Measurements from ENCODE around the gene VASN.
"Not testable (repeated sequence)": the region's sequence is repeated elsewhere in the genome, so short reads cannot be mapped to it uniquely, and the experiment has no call there.

The VASN gene

DNA sequence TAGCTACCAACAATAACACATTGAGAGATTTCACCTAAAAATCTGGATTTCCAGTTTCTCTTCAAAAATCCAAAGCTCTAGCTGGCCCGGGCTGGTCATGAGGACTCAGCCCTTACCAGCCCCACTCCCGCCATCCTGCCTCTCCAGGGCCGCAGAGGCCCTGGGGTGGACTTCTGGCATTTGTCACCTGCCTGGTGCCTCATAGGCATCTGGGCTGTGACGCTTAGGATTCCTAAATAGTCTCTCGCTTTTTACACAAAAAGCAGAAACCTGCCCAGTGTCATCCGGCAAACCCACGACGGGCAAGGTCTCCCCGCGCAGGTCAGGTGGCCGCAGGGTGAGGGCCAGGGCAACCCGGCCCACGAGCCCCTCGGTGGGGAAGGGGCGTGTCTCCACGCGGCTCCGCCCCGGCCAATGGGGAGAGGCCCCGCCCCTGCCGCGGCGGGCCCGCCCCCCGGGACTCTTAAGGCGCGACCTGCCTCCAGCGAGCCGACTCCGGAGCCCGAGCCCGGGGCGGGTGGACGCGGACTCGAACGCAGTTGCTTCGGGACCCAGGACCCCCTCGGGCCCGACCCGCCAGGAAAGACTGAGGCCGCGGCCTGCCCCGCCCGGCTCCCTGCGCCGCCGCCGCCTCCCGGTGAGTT, at the start of gene VASN:
Gene VASN (plus strand): TSS at position 492 of the 644 bp plus-strand sequence. CDS start 9,030 bp downstream, outside the sequence.
- DNase-seq (ENCODE audit: low read depth), result peak; percentile 68

DNA sequence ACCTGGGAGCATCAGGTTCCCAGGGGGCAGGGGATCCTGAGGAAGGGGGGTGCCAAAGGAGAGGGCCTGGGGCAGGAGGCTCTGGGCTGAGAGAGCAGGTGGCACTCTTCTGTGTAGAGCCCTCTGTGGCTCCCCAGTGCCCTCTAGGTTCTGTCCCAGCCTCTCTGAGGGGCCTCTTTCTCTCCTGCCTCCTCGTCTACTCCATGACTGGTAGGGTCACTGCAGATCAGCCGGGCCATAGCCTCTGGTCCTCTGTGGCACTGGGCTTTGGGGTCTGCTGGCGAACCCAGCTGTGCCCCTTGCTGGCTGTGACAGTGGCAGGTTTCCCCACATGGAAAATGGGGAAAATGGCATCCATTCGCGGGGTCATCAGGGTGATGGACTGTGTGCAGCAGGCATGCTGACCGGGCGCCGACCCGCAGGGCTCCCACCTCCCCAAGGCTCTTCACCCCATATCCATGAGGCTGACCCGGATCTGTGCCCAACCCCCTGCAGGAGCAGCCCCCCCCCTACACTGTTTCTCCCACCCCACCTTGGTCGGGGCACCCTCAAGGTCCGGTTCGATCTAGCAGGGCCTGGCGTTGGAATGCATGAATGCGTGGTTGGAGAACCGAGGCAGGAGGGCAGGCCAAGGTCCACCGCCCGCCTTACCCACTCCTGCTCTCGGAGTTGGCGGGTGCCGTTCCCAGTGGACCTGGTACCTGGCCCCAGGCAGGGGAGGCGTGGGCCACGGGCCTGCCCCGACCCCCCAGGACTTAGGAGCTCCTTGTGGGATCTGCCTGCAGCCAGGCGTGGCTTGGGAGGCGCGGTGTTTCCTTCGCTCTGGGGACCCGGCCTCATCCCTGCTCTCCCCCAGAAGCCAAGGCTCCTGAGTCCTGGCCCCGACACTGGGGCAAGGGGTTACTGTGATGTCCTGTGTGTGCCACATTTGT, 49.3 kb upstream of the VASN start:
- DNase-seq (ENCODE audit: low read depth), result no peak

DNA sequence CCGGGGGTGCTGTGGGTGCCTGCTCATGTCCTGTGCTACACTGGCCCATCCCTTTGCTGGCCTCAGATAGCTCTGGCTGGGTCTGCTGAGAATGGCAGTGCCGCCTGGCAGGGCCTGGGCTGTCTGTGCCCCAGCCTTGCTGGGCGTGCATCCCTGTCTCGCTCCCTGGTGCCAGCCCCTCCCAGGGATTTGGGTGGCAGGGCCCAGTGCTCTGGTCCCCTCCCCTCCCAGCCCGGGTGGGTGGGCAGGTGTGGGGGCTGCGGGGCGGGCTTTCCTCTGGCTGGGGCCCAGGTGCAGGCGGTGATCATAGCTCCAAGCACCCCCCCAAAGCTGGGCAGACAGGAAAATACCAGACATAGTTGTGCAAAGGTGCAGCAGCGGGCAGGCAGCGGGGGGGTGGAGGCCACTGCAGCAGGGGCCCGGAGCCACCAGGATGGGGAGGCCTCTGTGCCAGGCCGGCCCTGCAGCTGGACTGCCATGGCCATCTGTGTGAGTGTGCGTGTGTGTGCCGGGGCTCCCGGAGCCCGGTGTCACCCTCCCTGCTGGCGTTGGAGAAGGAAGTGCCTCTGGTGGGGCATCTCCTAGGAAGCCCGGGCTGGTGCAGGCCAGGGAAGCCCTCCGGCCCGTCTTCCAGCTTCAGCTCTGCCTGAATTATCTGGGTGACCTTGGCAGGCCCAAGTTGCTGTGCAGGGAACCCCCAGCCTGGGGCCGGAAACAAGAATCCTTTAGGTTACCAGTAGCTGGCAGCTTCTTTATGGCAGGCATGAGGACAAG, 48.4 kb upstream of the VASN start:
- DNase-seq (ENCODE audit: low read depth), result no peak

DNA sequence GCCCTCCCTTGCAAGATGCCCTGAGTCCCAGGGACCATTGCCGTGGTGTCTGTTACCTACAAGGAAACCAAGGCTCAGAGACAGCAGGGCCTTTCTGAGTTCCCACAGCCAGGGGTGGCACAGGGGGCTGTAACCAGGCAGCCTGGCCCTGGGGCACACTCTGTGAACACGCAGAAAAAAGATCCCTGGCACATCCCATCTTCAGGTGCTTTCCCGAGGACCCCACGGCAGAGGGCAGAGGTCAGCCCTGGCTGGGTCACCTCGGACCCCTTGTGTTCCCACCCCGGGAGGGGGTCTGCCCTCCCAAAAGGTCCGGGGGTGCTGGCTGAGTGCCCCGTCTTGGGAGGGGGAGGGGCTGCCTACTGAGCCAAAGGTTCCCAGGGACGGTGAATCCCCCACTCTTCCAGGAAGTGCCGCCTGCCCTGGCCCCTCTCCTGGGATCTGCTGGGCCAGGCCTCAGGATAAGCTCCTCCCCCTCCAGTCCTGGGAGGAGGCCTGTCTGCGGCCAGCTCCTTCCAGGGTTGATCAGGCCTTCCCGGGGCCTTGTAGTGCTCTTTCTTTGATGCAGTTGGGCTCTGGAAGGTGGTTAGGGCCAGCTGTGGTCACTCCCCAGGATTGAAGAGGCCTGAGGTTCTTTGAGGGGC, 47.7 kb upstream of the VASN start:
- DNase-seq (ENCODE audit: low read depth), result no peak

DNA sequence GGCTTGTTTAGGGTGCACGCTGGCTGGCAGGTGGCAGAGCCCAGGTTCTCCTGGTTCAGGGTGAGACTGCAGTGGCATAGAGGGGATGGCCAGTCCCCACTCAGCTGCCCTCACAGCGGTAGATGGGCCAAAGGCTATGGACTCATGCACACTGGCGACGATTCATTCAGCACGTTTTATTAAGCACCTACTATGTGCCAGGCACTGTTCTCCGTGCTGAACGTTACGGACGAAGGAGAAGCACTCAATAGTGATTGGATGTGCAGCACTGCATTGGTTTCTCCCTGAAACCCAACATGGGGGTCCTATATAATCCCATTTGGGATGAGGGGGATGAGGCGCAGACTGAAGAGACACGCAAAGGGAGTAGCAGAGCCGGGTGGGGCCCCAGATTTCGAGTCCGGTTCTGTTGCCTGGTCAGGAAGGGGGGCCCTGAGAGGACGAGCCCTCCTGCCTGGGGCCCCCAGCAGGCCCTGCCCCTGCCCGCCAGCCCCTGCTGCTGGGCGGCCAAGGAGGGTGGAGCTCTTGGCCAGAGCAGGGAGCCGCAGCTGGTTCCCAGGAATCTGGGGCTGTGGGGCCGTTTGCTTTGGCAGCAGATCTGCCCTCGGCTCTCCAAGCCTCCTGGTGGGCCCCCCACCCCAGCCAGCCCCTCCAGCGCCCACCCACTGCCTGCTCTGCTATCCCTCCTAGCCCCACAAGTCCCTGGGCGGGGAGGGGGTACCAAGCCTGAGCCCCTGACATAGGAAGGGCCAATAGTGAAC, 47.0 kb upstream of the VASN start:
- no peak for DNase-seq (ENCODE audit: low read depth)

DNA sequence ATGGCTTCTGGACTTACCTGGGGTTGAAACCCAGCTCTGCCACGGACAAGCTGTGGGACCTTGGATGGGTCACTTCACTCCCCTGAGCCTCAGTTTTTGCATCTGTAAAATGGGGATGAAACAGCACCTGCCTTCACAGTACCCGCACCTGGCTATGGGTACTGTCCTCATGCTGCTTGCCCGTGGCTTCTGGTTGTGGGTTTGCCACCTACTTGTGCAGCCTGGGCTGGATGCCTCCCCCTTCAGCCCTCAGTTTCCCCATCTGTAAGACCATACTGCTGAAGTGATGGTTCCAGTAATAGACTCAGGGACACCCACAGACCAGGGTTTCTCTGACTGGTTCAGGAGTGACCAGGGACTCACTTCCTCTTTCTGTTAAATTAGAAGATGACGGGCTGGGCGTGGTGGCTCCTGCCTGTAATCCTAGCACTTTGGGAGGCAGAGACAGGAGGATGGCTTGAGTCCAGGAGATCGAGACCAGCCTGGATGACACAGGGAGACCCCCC, 46.3 kb upstream of the VASN start:
- DNase-seq (ENCODE audit: low read depth), result no peak

DNA sequence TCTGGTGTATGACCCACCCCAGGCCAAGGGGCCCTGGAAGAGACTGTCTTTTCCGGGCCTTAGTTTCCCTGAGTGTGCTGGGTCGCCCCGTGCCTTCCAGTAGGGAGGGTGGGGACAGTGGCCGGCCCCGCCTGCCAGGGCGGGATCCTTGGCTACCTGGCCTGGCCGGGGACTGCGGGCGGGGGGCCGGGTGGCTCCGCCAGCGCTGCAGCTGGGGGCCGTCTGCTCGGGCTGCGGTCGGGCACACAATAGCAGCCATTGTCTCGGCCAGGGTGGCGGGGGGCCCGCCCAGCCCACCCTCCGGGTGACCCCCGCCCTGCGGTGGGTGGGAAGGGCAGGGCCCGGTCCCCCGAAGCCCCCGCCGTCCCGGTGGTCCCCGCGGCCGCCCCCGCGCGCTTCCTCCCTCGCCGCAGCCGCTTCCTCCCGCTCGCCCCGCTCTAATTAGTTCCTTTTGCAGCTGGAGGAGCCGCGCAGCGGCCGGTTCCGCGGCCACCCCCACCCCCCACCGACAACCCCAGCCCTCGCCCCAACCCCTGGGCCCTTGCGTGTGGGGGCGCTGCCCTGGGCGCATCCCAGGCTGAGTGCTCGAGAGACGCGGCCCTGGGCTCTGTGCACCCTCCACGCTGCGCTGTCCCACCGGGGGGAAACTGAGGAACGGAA, 44.1 kb upstream of the VASN start:
- DNase-seq (ENCODE audit: low read depth), result no peak

DNA sequence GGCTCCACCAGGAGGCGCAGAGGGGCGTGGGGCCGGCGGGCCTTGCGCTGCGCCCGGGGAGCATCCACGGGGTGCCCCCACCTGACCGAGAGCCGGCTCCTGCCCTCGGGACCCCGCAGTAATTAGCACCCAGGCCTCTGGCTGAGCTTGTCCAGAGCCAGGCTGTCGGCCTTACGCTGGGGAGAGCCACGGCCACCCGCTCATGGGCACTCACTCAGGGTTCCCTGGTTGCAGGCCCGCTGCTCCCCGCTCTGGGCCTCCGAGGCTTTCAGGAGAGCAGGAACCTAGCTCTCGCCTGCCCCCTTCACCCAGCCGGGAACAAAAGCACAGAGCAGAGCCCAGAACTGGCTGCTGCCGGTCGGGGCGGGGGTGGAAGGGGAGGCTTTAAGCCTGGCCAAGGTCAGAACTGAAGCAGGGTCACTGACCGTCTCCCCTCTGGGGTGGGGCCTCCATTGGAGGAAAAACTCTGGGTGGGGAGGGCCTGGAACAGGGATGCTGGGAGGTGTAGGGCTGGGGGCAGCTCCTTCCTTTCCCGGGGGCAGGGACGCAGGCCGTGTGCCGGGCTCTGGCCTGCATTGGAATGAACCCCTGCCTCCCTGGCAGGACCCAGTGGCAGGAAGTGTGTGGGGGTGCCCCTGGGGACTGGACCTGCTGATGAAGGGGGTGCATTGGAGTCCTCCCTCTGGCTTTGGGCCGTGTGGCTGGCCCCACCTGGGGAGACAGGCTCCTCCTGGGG, 43.4 kb upstream of the VASN start:
- DNase-seq (ENCODE audit: low read depth), result no peak

DNA sequence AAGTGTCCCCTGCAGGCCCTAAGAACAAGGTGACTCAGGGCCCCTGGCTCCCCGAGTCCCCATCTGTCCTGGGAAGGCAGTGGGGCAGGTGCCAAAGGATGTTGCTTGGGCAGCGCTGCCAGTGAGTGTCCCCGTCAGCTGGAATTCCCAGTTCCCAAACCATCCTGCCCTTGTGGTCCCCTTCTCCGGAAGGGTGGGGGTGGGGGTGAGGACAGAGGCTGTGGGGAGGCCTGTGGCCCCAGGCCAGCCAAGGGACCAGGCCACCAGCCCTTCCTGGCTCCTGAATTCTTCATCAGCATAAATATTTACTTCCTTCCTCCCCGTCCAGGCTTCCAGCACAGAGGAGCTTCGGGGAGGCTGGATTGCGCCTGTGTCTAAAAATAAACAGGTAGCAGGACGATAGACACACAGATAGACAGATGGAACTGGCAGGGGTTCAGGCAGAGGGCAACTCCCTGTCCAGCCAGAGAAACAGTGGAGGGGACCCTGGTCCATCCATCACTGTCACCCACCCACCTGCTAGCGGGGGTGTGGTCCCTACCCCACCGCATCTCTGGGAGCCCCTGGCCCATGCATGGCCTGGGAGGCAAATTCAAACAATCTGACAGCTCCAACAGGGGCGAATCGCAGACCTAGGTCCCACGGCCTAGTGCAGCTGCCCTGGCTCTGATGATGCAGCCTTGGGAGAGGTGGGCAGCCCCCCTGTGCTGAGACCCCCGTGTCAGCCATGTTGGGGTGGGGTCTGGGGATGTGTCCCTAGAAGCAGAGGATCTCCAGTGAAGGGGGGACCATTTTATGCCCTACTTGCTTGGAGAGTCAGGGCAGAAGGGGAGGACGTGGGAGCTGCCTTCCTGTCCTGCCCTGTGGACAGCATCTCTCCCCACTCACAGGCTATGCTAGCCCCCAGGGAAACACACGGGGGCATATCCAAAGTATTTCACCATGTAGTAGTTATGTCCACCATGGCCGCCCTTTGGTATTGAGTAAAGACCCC, 42.6 kb upstream of the VASN start:
- DNase-seq (ENCODE audit: low read depth), result no peak

DNA sequence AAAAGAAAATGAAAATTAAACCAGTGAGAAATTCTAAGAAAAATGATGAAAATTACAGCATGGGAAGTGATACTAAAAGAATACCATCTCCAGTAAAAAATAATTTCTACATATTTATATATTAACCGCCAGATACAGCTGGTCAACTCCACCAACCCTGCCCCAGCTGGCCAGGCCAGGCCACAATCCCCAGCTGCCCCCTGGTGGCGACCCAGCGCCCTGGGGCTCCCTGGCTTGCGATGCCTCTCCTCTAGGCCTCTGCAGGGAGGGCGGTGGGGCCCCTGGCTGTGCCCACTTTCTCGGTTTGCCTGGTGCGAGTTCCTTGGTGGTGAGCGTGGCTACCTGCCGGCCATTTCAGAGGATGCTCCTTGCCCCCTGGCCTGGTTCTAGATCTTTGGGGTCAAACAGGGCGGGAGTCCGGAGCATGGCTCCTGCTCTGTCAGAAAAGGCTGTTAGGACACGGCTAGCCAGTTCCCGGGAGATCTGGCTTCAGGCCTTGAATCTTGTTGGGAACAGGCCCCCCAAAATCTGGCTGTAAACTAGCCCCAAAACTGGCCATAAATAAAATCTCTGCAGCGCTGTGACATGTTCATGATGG, 41.3 kb upstream of the VASN start:
- peak; percentile 46 for DNase-seq (ENCODE audit: low read depth)

DNA sequence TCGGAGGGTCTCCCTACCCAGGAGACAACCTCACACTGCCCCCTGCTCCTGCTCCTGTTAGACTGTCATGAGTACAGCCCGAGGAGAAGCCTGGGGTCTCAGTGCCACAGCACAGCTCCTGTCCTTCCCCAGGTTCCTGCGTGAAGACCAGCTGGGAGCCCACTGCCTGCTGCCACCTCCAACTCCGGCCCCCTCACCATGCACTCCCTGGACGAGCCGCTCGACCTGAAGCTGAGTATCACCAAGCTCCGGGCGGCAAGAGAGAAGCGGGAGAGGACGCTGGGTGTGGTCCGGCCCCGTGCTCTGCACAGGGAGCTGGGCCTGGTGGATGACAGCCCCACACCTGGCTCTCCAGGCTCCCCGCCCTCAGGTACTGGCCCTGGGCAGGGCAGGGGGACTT, 39.6 kb upstream of the VASN start:
- no peak for DNase-seq (ENCODE audit: low read depth)

DNA sequence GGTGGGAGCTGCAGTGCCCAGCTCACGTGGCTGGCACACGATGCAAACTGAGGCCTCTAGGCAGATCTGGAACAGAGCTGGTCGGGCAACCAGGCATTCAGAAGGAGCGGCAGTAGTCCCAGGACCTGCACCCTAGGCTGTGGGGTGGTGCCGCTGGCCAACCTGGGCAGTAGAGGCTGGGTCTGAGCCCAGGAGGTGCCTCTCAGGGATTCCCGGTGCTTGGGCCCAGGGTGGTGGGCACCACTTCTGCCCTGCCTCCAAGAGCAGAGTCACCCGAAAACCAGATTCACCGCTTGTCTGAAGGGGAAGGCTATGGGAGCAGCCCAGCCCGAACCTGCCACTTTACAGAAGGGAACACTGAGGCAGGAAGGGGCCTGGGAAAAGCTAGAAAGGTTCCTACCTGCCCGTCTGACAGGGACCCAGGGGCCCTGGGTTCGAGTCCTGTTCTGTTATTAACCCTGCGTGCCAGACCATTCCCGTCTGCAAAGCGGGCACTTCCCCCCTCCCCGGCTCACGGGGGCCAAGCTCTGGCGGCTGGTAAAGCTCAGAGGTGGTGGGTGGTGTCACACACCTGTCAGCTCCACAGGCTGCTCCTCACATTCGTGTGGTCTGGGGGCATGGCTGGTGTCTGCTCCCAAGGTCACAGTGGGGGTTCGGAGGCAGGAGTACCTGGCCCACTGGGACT, 38.9 kb upstream of the VASN start:
- DNase-seq (ENCODE audit: low read depth), result no peak

DNA sequence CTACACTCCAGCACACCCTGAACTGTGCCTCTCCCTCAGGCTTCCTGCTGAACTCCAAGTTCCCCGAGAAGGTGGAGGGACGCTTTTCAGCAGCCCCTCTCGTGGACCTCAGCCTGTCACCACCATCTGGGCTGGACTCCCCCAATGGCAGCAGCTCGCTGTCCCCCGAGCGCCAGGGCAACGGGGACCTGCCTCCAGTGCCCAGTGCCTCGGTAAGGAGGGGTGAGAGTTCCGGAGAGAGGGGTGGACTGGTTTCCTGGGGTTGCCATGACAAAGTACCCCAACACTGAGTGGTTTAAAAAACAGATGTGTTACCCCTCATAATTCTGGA, 38.4 kb upstream of the VASN start:
- DNase-seq (ENCODE audit: low read depth), result no peak

DNA sequence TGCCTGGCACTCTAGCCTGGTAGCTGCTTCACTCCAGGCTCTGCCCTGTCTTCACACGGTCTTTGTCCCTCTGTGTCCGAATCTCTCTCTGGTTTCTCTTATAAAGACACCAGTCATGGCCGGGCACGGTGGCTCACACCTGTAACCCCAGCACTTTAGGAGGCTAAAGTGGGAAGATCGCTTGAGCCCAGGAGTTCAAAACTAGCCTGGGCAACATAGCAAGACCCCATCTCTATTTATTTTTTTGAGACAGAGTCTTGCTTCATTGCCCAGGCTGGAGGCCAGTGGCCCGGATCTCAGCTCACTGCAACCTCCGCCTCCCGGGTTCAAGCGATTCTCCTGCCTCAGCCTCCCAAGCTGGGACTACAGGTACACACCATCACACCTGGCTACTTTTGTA, 37.9 kb upstream of the VASN start:
- DNase-seq (ENCODE audit: low read depth), result not testable (repeated sequence)

DNA sequence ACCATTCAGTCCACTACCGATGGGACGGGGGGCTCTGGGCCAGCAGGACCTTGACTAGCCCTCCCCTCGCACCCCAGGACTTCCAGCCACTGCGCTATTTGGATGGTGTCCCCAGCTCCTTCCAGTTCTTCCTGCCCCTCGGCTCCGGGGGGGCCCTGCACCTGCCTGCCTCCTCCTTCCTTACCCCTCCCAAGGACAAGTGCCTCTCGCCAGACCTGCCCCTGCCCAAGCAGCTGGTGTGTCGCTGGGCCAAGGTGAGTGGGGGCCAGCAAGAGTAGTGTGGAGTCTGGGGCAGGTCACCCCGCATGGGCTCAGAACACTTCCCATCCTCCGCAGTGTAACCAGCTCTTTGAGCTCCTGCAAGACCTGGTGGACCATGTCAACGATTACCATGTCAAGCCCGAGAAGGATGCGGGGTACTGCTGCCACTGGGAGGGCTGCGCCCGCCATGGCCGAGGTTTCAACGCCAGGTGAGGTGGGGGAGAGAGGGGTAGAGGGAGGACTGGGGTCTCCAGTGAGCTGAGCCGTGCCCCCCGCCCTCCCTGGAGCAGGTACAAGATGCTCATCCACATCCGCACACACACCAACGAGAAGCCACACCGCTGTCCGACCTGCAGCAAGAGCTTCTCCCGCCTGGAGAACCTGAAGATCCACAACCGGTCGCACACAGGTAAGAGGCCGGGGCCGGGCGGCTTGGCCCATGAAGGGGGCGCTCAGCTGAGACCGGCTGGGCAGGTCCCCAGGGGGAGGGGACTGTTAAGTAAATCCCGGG, 36.7 kb upstream of the VASN start:
- DNase-seq (ENCODE audit: low read depth), result no peak

DNA sequence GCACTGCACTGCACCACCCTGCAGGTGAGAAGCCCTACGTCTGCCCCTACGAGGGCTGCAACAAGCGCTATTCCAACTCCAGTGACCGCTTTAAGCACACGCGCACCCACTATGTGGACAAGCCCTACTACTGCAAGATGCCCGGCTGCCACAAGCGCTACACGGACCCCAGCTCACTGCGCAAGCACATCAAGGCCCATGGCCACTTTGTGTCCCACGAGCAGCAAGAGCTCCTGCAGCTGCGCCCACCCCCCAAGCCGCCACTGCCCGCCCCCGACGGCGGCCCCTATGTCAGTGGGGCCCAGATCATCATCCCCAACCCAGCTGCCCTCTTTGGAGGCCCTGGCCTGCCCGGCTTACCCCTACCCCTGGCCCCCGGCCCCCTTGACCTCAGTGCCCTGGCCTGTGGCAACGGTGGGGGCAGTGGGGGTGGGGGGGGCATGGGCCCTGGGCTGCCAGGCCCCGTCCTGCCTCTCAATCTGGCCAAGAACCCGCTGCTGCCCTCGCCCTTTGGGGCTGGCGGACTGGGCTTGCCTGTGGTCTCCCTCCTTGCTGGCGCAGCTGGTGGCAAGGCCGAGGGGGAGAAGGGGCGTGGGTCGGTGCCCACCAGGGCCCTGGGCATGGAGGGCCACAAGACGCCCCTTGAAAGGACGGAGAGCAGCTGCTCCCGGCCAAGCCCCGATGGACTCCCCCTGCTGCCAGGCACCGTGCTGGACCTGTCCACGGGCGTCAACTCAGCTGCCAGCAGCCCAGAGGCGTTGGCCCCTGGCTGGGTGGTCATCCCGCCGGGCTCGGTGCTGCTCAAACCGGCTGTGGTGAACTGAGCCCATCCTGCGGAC, 34.7 kb upstream of the VASN start:
- no peak for DNase-seq (ENCODE audit: low read depth)

All from stimulated activated CD4-positive, alpha-beta T cell treated with anti-CD3 and anti-CD28 coated beads, Interleukin-2, amount 100 ng/mL, for 4 hours (primary cell).